WTC11 (cell line): ENCODE measurements around the gene SH2D4B.

ENCODE experiments used
- AFF4 ChIP-seq: sonication (generic); formaldehyde crosslinking; IDR thresholded peaks from 2 replicates; pipeline ENCODE4 v1.8.1; 2023; ENCODE audit warnings: mild to moderate bottlenecking, missing genetic modification reagents, borderline replicate concordance
- ATF1 ChIP-seq: sonication (generic); formaldehyde crosslinking; IDR thresholded peaks from 2 replicates; pipeline ENCODE4 v1.8.1; 2023; ENCODE audit warnings: mild to moderate bottlenecking, moderate library complexity, missing genetic modification reagents
- CTCF ChIP-seq: fragments of 200-600 bp; IDR thresholded peaks from 2 replicates; pipeline ENCODE4 v1.8.0; 2022; ENCODE audit warnings: antibody characterized with exemption
- E2F4 ChIP-seq: sonication (generic); formaldehyde crosslinking; IDR thresholded peaks from 2 replicates; pipeline ENCODE4 v1.8.1; 2022; ENCODE audit warnings: low read depth, mild to moderate bottlenecking, moderate library complexity, missing genetic modification reagents, borderline replicate concordance
- EMX1 ChIP-seq: fragments of 250-450 bp; sonication (Bioruptor Pico); IDR thresholded peaks from 2 replicates; pipeline ENCODE4 v1.8.0; 2021; ENCODE audit warnings: mild to moderate bottlenecking
- FOXP4 ChIP-seq: sonication (generic); formaldehyde crosslinking; IDR thresholded peaks from 2 replicates; pipeline ENCODE4 v1.8.0; 2022; ENCODE audit warnings: mild to moderate bottlenecking, missing genetic modification reagents
- MLX ChIP-seq: sonication (generic); formaldehyde crosslinking; IDR thresholded peaks from 2 replicates; pipeline ENCODE4 v1.8.1; 2023; ENCODE audit warnings: mild to moderate bottlenecking, missing genetic modification reagents, moderate library complexity
- NFYB ChIP-seq: sonication (generic); formaldehyde crosslinking; conservative IDR thresholded peaks from 2 replicates; pipeline ENCODE4 v1.8.0; 2022; ENCODE audit warnings: low read depth, missing genetic modification reagents
- NR3C1 ChIP-seq: sonication (generic); formaldehyde crosslinking; conservative IDR thresholded peaks from 2 replicates; pipeline ENCODE4 v1.8.1; 2023; ENCODE audit warnings: low read depth, mild to moderate bottlenecking, missing genetic modification reagents
- USF2 ChIP-seq: sonication (generic); formaldehyde crosslinking; IDR thresholded peaks from 2 replicates; pipeline ENCODE4 v1.8.1; 2023; ENCODE audit warnings: mild to moderate bottlenecking, missing genetic modification reagents, moderate library complexity
- ZBTB43 ChIP-seq: sonication (generic); formaldehyde crosslinking; IDR thresholded peaks from 2 replicates; pipeline ENCODE4 v1.8.1; 2023; ENCODE audit warnings: mild to moderate bottlenecking, missing genetic modification reagents
- ZNF263 ChIP-seq: sonication (generic); formaldehyde crosslinking; IDR thresholded peaks from 2 replicates; pipeline ENCODE4 v1.8.1; 2022; ENCODE audit warnings: low read depth, mild to moderate bottlenecking, moderate library complexity, missing genetic modification reagents

GRCh38 chr10:80569131-80569895 is 31.6 kb downstream of the SH2D4B start:
- TF ChIP-seq CTCF (no peak), NR3C1 (CRISPR knock-in tag) (no peak), ZNF263 (CRISPR knock-in tag) (no peak), E2F4 (CRISPR knock-in tag) (no peak), NFYB (CRISPR knock-in tag) (no peak), MLX (CRISPR knock-in tag) (no peak), USF2 (CRISPR knock-in tag) (no peak), FOXP4 (CRISPR knock-in tag) (no peak), EMX1 (CRISPR knock-in tag) (no peak), AFF4 (no peak), ZBTB43 (CRISPR knock-in tag) (no peak), ATF1 (CRISPR knock-in tag) (no peak)
